GM12878 (cell line): ENCODE data around the gene DAAM2. TPM values are rescaled to one million over a fixed set of nuclear protein-coding genes. Genes with fewer than 3 reads are reported as not detected.

Experiments
- ATAC-seq: fragments of 200-7000 bp; cut with Tn5 transposase; 3 replicates; pipeline ENCODE4 v1.9.1; 2020; ENCODE audit warnings: mild to moderate bottlenecking, moderate library complexity
- BruUV-seq: library from RNA; stranded (reverse); fragments of 400-500 nt; replicated peaks from 2 replicates; lab custom pipeline; 2021; lab: Mats Ljungman, UMichigan
- CTCF ChIA-PET: fragments of 300-600 bp; sonication (Branson Sonifier 250); formaldehyde crosslinking; extraction: SDS; loops from one replicate; lab custom pipeline; 2021; ENCODE audit warnings: inconsistent platforms; lab: Yijun Ruan, JAX
- POLR2A ChIA-PET: fragments of 350-600 bp; formaldehyde crosslinking; extraction: SDS; loops from one replicate; lab custom pipeline; 2021; ENCODE audit warnings: inconsistent platforms; lab: Charles Lee
- RAD21 ChIA-PET: fragments of 300-600 bp; sonication (Branson Sonifier 250); formaldehyde crosslinking; loops from one replicate; lab custom pipeline; 2023; ENCODE audit warnings: antibody characterized with exemption; ENCODE audit not compliant: unreplicated experiment; lab: Charles Lee
- SMC1A ChIA-PET: fragments of 300-600 bp; sonication (Branson Sonifier 250); formaldehyde crosslinking; loops from one replicate; lab custom pipeline; 2023; ENCODE audit not compliant: unreplicated experiment, uncharacterized antibody; lab: Charles Lee
- DNase-seq: peaks from one replicate; pipeline ENCODE4 v3.0.0-alpha.2; 2011; ENCODE audit warnings: low read depth, low spot score
- FAIRE-seq: peaks from 3 replicates; lab custom pipeline; 2011; peaks lifted over from hg19 to GRCh38; lab: Jason Lieb, UNC
- H2AFZ ChIP-seq: 2 replicates; pipeline ENCODE4 v1.6.0; 2011; ENCODE audit warnings: low read depth, low read length, control low read depth; ENCODE audit not compliant: control insufficient read depth
- H3K27ac ChIP-seq: 2 replicates; pipeline ENCODE4 v1.5.1; 2011; ENCODE audit warnings: control low read depth; ENCODE audit not compliant: control insufficient read depth, insufficient read depth
- H3K27me3 ChIP-seq, 2 experiments: replicated peaks in 1 of 2; 2 replicates each; pipeline versions ENCODE4 v1.6.0 to v1.6.1; 2011; ENCODE audit warnings: low read length in 1 of 2; ENCODE audit not compliant: control insufficient read depth in 2 of 2, insufficient read depth in 2 of 2
- H3K36me3 ChIP-seq, 2 experiments: 2 replicates each; pipeline ENCODE4 v1.5.1; 2011; ENCODE audit warnings: low read length in 1 of 2; ENCODE audit not compliant: control insufficient read depth in 2 of 2, insufficient read depth in 2 of 2
- H3K4me1 ChIP-seq: 2 replicates; pipeline ENCODE4 v1.6.1; 2011; ENCODE audit warnings: mild to moderate bottlenecking, low read length, moderate library complexity, mixed read lengths; ENCODE audit not compliant: control insufficient read depth, insufficient read depth
- H3K4me2 ChIP-seq: 2 replicates; pipeline ENCODE4 v1.6.0; 2011; ENCODE audit warnings: control low read depth; ENCODE audit not compliant: control insufficient read depth, insufficient read depth
- H3K4me3 ChIP-seq: fragments of 200-600 bp; sonication (generic); 2 replicates; pipeline ENCODE4 v1.5.1; 2016
- H3K79me2 ChIP-seq: 2 replicates; pipeline ENCODE4 v1.6.0; 2011; ENCODE audit warnings: low read length; ENCODE audit not compliant: control insufficient read depth, insufficient read depth
- H3K9ac ChIP-seq: 2 replicates; pipeline ENCODE4 v1.8.0; 2011; ENCODE audit warnings: low read length, control low read depth, mixed read lengths; ENCODE audit not compliant: control insufficient read depth, insufficient read depth
- H3K9me3 ChIP-seq: replicated peaks from 3 replicates; pipeline ENCODE4 v1.5.1; 2011; ENCODE audit warnings: mild to moderate bottlenecking, low read length; ENCODE audit not compliant: control insufficient read depth, insufficient read depth
- H4K20me1 ChIP-seq: 2 replicates; pipeline ENCODE4 v1.6.0; 2011; ENCODE audit not compliant: control insufficient read depth, insufficient read depth
- EGR1 ChIP-seq, 2 experiments: IDR thresholded peaks; 1 replicate in 1 of 2; 2 replicates in 1 of 2; pipeline ENCODE4 v1.6.1; 2011 to 2012; ENCODE audit warnings: low read depth in 2 of 2, low read length in 2 of 2, borderline replicate concordance in 1 of 2, mild to moderate bottlenecking in 1 of 2, moderate library complexity in 1 of 2
- ESRRA ChIP-seq: IDR thresholded peaks from 2 replicates; pipeline ENCODE4 v1.6.1; 2012; ENCODE audit warnings: mild to moderate bottlenecking, low read length, improper control_type of control experiment
- FOXM1 ChIP-seq: IDR thresholded peaks from 2 replicates; pipeline ENCODE4 v1.6.1; 2012; ENCODE audit warnings: low read depth, mild to moderate bottlenecking, inconsistent platforms, low read length, moderate library complexity
- GABPA ChIP-seq: IDR thresholded peaks from 2 replicates; pipeline ENCODE4 v1.6.1; 2014; ENCODE audit warnings: antibody characterized with exemption, low read depth, mild to moderate bottlenecking, inconsistent platforms
- GATAD2B ChIP-seq: fragments of 450-650 bp; conservative IDR thresholded peaks from 2 replicates; pipeline ENCODE4 v1.6.1; 2017; ENCODE audit warnings: low read depth, mild to moderate bottlenecking, moderate library complexity
- HDAC2 ChIP-seq: fragments of 200-600 bp; sonication (generic); IDR thresholded peaks from 2 replicates; pipeline ENCODE4 v1.6.1; 2017
- KDM1A ChIP-seq: fragments of 200-600 bp; sonication (generic); IDR thresholded peaks from 2 replicates; pipeline ENCODE4 v1.6.1; 2016; ENCODE audit warnings: borderline replicate concordance
- NFXL1 ChIP-seq: fragments of 450-650 bp; IDR thresholded peaks from 2 replicates; pipeline ENCODE4 v1.6.1; 2017; ENCODE audit warnings: antibody characterized with exemption, mild to moderate bottlenecking, borderline replicate concordance
- RAD21 ChIP-seq: IDR thresholded peaks from 2 replicates; pipeline ENCODE4 v1.6.1; 2011; ENCODE audit warnings: mild to moderate bottlenecking, low read depth, low read length, moderate library complexity; ENCODE audit not compliant: insufficient read depth
- SIX5 ChIP-seq: IDR thresholded peaks from 2 replicates; pipeline ENCODE4 v1.6.1; 2011; ENCODE audit warnings: mild to moderate bottlenecking, low read depth, low read length, moderate library complexity; ENCODE audit not compliant: severe bottlenecking
- SMC3 ChIP-seq: IDR thresholded peaks from 2 replicates; pipeline ENCODE4 v1.6.1; 2011; ENCODE audit warnings: low read length, improper control_type of control experiment, borderline replicate concordance
- SRF ChIP-seq, 2 experiments: IDR thresholded peaks; 2 replicates each; pipeline ENCODE4 v1.6.1; 2011; ENCODE audit warnings: low read depth in 2 of 2, low read length in 2 of 2, mild to moderate bottlenecking in 1 of 2, moderate library complexity in 1 of 2
- SUZ12 ChIP-seq: fragments of 200-600 bp; sonication (generic); IDR thresholded peaks from one replicate; pipeline ENCODE4 v1.6.1; 2018; ENCODE audit warnings: antibody characterized with exemption, mild to moderate bottlenecking; ENCODE audit not compliant: unreplicated experiment
- TCF7 ChIP-seq: IDR thresholded peaks from 2 replicates; pipeline ENCODE4 v1.6.1; 2014; ENCODE audit warnings: antibody characterized with exemption, borderline replicate concordance
- ZBED1 ChIP-seq: IDR thresholded peaks from 2 replicates; pipeline ENCODE4 v1.6.1; 2016; ENCODE audit warnings: borderline replicate concordance
- ZNF24 ChIP-seq: fragments of 450-650 bp; IDR thresholded peaks from 2 replicates; pipeline ENCODE4 v1.6.1; 2017; ENCODE audit warnings: antibody characterized with exemption, mild to moderate bottlenecking
- ZSCAN29 ChIP-seq: fragments of 450-650 bp; IDR thresholded peaks from 2 replicates; pipeline ENCODE4 v1.6.1; 2017; ENCODE audit warnings: mild to moderate bottlenecking, moderate library complexity
- WGBS: methylation state at CpG from one replicate; pipeline ENCODE4 v1.1.6; 2016; ENCODE audit warnings: low lambda C conversion rate; ENCODE audit not compliant: insufficient replicate concordance, insufficient coverage; ENCODE audit errors: missing lambda C conversion rate; 5-methylcytosine and 5-hydroxymethylcytosine counted together
- in situ Hi-C: fragments of 300-500 bp; cut with MboI; formaldehyde crosslinking; loops from 9 replicates; pipeline ENCODE4 v1.14.3; 2018; ENCODE audit warnings: mixed read lengths
- intact Hi-C: fragments of 100-400 bp; cut with micrococcal nuclease; formaldehyde crosslinking; loops from one replicate; pipeline ENCODE4 v1.14.2; 2022; ENCODE audit not compliant: unreplicated experiment
- polyA plus RNA-seq, 11 experiments: library from polyadenylated mRNA; depleted of rRNA in 4 of 11; unstranded in 6 of 11; stranded (reverse) in 5 of 11; fragments of >200 nt; fragmentation: Nextera tagmentation in 4 of 11; fragmentation: Illumina TruSeq in 1 of 11; extraction: Ambion mirVana in 4 of 11; extraction: Trizol in 1 of 11; gene quantifications; 1 replicate in 1 of 11; 2 replicates in 10 of 11; pipeline versions ENCODE4 v1.2.1 to v1.2.3, GENCODE V29; 2011 to 2016; ENCODE audit warnings: inconsistent platforms in 2 of 11, missing spikeins in 2 of 11, low read depth in 1 of 11
- total RNA-seq, 4 experiments: library from RNA; depleted of rRNA in 3 of 4; stranded (reverse); fragments of >200 nt in 3 of 4; fragmentation: Illumina TruSeq in 1 of 4; extraction: Trizol in 1 of 4; gene quantifications; 2 replicates each; pipeline versions ENCODE4 v1.2.1 to v1.2.3, GENCODE V29; 2013 to 2021
- TF ChIP-seq, protein P1 (sequence below): IDR thresholded peaks from 2 replicates; pipeline ENCODE4 v1.6.1; 2011; ENCODE audit warnings: borderline replicate concordance, low read depth, mild to moderate bottlenecking, moderate library complexity, mixed read lengths, low read length; ENCODE audit not compliant: insufficient read depth; ENCODE audit errors: extremely low read length

DAAM2 gene
- total and polyA plus RNA-seq, 10 of the 15 experiments (the other 5 are each of a cell fraction or from before 2014, with no cell fraction given) = 0.05 to 0.22 TPM; not detected in 8

DNA sequence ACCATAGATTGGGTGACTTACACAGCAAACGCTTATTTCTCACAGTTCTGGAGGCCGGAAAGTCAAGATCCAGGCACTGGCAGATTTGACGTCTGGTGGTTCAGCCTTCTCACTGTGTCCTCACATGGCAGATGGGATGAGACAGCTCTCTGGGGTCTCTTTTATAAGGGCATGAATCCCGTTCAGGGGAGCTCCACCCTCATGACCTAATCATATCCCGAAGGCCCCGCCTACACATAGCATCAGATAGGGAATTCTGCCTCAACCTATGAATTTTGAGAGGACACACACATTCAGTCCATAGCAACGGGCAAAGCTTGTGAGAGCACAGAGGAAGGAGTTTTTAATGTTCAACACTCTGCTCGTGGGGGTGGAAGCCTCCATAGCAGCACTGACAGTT lies 27.5 kb downstream of the DAAM2 start:
- intact Hi-C loops (no loop called here), in situ Hi-C loops (no loop called here)
- BruUV-seq = no TSS peak
- no peak overlapping the region for H3K27ac ChIP-seq
- no peak overlapping the region for H2AFZ ChIP-seq
- 49% methylated on average over 8 of the region's 8 CpGs for WGBS
- DNase-seq (no peak), FAIRE-seq (no peak), ATAC-seq (no peak)
- POLR2A ChIA-PET = no interaction called here
- H3K36me3 ChIP-seq = no peaks in the 10 kb centered on the region
- no peaks in the 10 kb centered on the region for H4K20me1 ChIP-seq
- H3K9me3 ChIP-seq = no peaks in the 10 kb centered on the region
- CTCF ChIA-PET = interaction anchor here (0.8 to 1.6 kb wide), 3 partner anchors 21 to 431 kb away, joined by 3 to 8 read pairs (median 4); no protein-coding TSS in a partner anchor
- no peak overlapping the region for H3K9ac ChIP-seq
- H3K27me3 ChIP-seq = no peaks in the 10 kb centered on the region; a peak in 1 of 4 replicates
- RAD21 ChIA-PET = no interaction called here
- SMC1A ChIA-PET = no interaction called here
- no peak overlapping the region for H3K4me3 ChIP-seq
- TF ChIP-seq FOXM1 (no peak), ZBED1 (no peak), SMC3 (no peak), GABPA (no peak), GATAD2B (no peak), SUZ12 (no peak), KDM1A (no peak), ZSCAN29 (no peak), TCF7 (no peak)
- no peak overlapping the region for H3K4me2 ChIP-seq
- no peaks in the 10 kb centered on the region for H3K4me1 ChIP-seq
- no peaks in the 10 kb centered on the region for H3K79me2 ChIP-seq

DNA sequence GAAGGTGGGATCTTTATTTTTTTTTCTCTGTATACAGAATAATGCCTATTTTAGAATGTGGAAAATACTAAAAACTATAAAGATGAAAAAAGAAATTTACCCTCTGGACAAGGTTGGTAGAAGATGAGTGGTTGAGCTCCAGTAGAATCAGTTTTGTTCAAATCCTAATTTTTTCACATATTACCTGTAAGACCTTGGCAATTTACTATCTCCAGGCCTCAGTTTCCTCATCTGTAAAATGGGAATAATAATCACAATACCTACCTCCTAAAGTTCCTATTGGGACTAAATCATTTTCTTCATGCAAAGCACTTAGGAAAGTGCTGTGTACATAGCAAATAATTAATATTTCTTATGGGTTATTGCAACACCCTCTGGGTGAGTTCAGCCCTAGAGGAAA lies 28.4 kb downstream of the DAAM2 start:
- Histone ChIP-seq H3K9me3 (no peaks in the 10 kb centered on the region), H3K4me2 (no peak overlapping the region), H3K79me2 (no peaks in the 10 kb centered on the region), H3K9ac (no peak overlapping the region), H3K27ac (no peak overlapping the region), H2AFZ (no peak overlapping the region), H4K20me1 (no peaks in the 10 kb centered on the region), H3K4me1 (no peaks in the 10 kb centered on the region), H3K27me3 (no peaks in the 10 kb centered on the region; a peak in 1 of 4 replicates), H3K36me3 (no peaks in the 10 kb centered on the region), H3K4me3 (no peak overlapping the region)
- CTCF ChIA-PET = interaction anchor here (1.0 to 1.6 kb wide), 2 partner anchors 46 to 369 kb away, joined by 3 to 8 read pairs; no protein-coding TSS in a partner anchor
- ATAC-seq (no peak), DNase-seq (no peak), FAIRE-seq (no peak)
- in situ Hi-C loops (no loop called here), intact Hi-C loops (no loop called here)
- RAD21 ChIA-PET = no interaction called here
- SMC1A ChIA-PET = interaction anchor here (1.0 to 1.4 kb wide), 2 partner anchors 9 to 385 kb away, joined by 3 read pairs; no protein-coding TSS in a partner anchor
- POLR2A ChIA-PET = no interaction called here
- BruUV-seq = no TSS peak
- no peak for TF ChIP-seq ZNF24
- TF ChIP-seq SIX5 = no peak
- no peak for TF ChIP-seq RAD21
- no peak for TF ChIP-seq NFXL1
- no peak for TF ChIP-seq SRF (IDR thresholded peaks at IDR 0.05; ENCODE audit: low read depth in 2 of 2, low read length in 2 of 2)
- no peak for TF ChIP-seq KDM1A
- TF ChIP-seq, protein P1, sequence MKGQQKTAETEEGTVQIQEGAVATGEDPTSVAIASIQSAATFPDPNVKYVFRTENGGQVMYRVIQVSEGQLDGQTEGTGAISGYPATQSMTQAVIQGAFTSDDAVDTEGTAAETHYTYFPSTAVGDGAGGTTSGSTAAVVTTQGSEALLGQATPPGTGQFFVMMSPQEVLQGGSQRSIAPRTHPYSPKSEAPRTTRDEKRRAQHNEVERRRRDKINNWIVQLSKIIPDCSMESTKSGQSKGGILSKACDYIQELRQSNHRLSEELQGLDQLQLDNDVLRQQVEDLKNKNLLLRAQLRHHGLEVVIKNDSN = no peak
- TF ChIP-seq ESRRA = no peak
- no peak for TF ChIP-seq HDAC2
- no peak for TF ChIP-seq EGR1 (IDR thresholded peaks at IDR 0.05; ENCODE audit: borderline replicate concordance in 1 of 2, low read depth in 2 of 2, low read length in 2 of 2)
